NCI-H2081 (cell line): ENCODE data around the gene DERL3.

Source experiments
- DNase-seq, 2 experiments: peaks; one replicate each; lab custom pipeline; 2025; lab: John Stamatoyannopoulos, UW

DERL3 gene

GRCh38 chr22:23801886-23802377 is 36.9 kb downstream of the DERL3 start:
- no peak for DNase-seq

- DNase-seq: no peak
These were observed 37.5 kb downstream of the DERL3 start for GRCh38 chr22:23801238-23801821.

- DNase-seq: no peak
These were observed 38.2 kb downstream of the DERL3 start for GRCh38 chr22:23800297-23801237.

GRCh38 chr22:23796461-23796860 is 42.3 kb downstream of the DERL3 start:
- no peak for DNase-seq

GRCh38 chr22:23793326-23793725 is 45.5 kb downstream of the DERL3 start:
- DNase-seq: no peak

- no peak for DNase-seq
These were observed 46.8 kb downstream of the DERL3 start for GRCh38 chr22:23791738-23792645.

- no peak for DNase-seq
These were observed 47.7 kb downstream of the DERL3 start for GRCh38 chr22:23790819-23791737.

GRCh38 chr22:23789638-23790037 is 49.2 kb downstream of the DERL3 start:
- DNase-seq: peak in 1 of 2 experiments; percentile 10

- DNase-seq: peak in 1 of 2 experiments; percentile 13
These were observed 49.7 kb downstream of the DERL3 start for GRCh38 chr22:23789121-23789520.

- no peak for DNase-seq
These were observed 50.9 kb downstream of the DERL3 start for GRCh38 chr22:23787910-23788309.

GRCh38 chr22:23787600-23787896 is 51.3 kb downstream of the DERL3 start:
- DNase-seq: no peak

- DNase-seq: peak; percentile 78 to 80
These were observed 51.8 kb downstream of the DERL3 start, which contains the start of gene SMARCB1 for GRCh38 chr22:23786752-23787599. SMARCB1 (plus strand) TSS chr22:23786966; CDS start chr22:23787170, 204 bp downstream.

GRCh38 chr22:23786261-23786710 is 52.5 kb downstream of the DERL3 start:
- no peak for DNase-seq
